ENCODE data around the gene KCNK1.

The KCNK1 gene

DNA sequence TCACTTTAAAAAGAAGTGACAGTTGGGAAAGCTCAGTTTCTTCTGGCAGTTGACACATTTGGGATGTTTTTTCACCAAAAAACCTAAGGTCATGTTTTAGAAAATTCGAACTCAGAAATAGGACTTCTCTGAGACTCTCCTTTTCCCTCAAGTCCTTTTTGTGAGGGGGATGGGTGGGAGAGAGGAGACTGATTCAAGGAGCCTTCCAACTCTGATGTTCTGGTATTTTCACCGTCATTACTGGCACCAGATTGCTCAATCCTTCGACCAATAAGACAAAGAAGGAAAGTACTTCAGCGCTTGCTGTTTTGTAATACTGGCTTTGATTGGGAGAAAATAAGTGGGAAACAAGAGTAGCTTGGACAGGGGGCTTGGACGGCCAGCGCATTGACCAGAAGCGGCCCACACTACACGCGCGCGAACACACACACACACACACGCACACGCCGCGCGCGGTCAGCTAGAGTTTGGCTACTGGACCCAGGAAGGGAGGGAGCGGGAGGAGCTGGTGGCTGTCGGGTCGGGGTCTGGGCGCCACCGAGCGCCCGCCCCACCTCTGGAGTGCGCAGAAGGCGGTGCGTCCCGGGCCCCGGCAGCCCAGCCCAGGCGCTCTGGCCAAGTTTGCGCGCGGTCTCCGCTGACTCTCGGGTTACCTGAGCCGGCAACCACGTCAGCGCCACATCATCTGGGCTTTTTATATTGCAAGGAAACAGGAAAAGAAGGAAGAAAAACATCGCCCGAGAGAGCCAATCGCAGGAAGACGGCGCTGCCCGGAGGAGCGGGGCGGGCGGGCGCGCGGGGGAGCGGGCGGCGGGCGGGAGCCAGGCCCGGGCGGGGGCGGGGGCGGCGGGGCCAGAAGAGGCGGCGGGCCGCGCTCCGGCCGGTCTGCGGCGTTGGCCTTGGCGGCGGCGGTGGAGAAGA, at the start of gene KCNK1:
Gene KCNK1, plus strand, starts transcription at position 855 of the 921 bp plus-strand sequence. Its CDS starts 66 bp downstream, at position 921.
- DNase-seq: no peak
- ATAC-seq: peak; percentile 23

DNA sequence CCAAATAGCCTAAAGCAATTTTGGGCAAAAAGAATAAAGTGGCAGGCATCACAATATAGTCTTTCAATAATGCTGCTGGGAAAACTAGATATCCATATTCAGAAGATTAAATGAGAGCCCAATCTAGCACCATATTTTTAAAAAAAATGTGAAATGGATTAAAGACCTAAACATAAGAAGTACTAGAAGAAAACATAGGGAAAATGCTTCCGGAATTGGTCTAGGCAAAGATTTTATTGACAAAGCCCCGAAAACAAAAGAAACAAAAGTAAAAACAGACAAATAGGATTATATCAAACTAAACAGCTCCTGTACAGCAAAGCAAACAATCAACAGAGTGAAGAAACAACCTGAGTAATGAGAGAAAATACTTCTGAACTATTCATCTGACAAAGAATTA, 48.6 kb upstream of the KCNK1 start:
- ATAC-seq (no peak), DNase-seq (no peak)

GRCh38 chr1:233566886-233567285, 47.0 kb upstream of the KCNK1 start:
- DNase-seq: no peak
- ATAC-seq: no peak

DNA sequence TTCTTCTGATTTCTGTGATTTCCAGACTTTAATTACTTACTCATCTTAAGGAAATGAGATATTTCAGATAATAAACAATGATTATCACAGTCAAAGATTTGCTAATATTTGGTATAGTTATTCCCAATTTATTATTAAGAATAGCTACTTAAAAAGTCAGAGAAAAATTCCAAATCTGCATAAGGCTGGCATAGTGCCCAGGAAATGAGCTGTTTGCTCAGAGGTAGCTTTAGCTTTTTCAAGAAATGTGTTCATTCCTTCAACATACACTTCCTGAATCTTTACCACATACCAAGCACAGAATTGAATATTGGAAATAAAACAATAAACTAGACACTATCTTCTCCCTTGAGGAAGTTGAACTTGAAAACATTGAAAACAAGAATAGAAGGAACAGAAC, 44.3 kb upstream of the KCNK1 start:
- ATAC-seq (no peak), DNase-seq (no peak)

GRCh38 chr1:233570216-233570615, 43.7 kb upstream of the KCNK1 start:
- ATAC-seq (no peak), DNase-seq (no peak)

DNA sequence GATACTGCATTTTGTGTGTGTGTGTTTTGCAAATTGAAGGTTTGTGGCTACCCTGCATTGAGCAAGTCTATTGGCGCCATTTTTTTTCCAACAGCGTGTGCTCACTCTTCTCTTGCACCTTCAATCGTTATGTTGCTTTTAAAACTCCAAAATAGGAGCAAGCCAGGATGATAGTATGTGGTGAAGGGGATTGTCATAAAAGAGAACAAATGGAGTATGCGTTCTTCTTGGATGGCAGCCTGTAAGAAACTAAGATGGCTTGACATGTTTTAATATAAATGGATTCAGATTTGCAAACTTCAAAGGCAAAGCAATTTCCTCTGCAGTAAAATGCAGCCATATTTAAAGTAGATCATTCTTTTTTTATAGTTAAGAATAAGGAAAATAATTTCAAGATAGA, 43.2 kb upstream of the KCNK1 start:
- no peak for ATAC-seq
- no peak for DNase-seq

- ATAC-seq: no peak
These were observed 41.0 kb upstream of the KCNK1 start for GRCh38 chr1:233572896-233573295.

DNA sequence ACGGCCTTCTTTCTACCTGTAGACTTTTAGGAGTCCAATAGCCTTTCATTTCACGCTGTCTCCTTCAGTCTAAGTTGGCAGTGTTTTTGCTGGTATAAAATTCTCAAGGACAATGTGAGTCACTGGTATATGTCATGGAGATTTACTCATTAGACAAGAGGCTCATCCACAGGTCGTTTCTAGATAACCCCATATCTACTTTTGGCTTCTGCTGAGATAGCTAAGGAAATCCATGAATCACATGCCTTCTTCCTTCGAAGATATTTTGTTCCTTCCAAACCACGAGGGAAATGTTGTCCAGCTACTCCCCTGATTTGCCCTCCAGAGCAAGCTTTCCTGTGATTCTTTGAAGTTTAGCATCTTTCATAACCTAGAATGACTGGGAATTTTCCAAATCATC, 38.5 kb upstream of the KCNK1 start:
- ATAC-seq: no peak

More at GRCh38 chr1:233572896-233573295, 41.0 kb upstream of the KCNK1 start:
- DNase-seq: no peak

DNA sequence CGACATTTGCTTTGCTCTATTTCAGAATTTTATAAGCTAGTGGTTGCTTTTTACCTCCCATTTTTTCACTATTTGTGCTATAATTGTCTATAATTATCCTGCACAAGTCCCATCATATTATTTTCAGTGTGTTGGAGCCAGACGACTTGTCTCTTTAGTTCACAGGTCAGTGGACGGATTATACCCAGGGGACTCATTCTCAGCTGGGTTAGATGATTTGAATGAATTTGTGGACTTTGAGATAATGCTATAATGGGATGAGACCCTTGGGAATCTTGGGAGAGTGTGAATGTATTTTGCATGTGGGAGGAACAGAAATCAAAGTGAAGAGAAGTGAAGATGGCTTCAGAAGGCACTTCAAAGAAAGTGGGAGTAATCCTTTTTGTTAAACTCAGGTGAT, 31.5 kb upstream of the KCNK1 start:
- DNase-seq (no peak), ATAC-seq (no peak)

More for the DNA sequence above, 38.5 kb upstream of the KCNK1 start:
- DNase-seq: no peak

- no peak for ATAC-seq
- no peak for DNase-seq
These were observed 29.5 kb upstream of the KCNK1 start for GRCh38 chr1:233584376-233584775.

GRCh38 chr1:233584931-233585330, 29.0 kb upstream of the KCNK1 start:
- no peak for DNase-seq
- ATAC-seq: no peak

DNA sequence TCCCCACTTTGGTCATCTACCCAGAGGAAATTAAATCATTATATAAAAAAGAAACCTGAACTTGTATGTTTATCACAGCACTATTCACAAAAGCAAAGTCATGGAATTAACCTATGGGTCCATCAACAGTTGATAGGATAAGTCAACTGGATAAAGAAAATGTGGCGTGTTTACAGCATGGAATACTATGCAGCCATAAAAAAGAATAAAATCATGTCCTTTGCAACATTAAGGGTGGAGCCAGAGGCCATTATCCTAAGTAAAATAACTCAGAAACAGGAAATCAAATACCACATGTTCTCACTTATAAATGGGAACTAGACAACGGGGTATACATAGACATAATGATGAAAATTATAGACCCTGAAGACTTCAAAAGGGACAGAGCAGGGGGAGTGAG, 27.6 kb upstream of the KCNK1 start:
- ATAC-seq: no peak

DNA sequence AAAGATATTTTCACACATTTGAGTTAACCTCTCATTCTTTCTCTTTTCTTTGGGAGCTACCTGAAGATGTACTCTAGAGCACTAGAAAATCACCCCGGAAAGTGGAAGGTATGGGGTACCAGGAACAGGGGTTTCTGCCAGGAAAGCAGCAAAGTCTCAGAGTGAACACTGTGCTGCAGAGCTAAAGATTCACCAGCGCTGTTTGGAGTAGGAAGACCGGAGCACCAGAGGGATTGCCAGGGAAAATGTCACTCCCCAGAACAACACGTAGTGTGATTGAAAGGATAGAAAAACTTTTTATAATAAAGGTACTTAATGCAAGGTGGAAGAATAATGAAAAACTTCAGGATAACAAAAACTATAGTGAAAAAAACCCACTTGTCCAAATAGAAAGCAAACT, 26.7 kb upstream of the KCNK1 start:
- ATAC-seq: no peak
- no peak for DNase-seq

More for the DNA sequence above, 27.6 kb upstream of the KCNK1 start:
- no peak for DNase-seq

GRCh38 chr1:233587958-233588799, 25.7 kb upstream of the KCNK1 start:
- ATAC-seq: no peak

DNA sequence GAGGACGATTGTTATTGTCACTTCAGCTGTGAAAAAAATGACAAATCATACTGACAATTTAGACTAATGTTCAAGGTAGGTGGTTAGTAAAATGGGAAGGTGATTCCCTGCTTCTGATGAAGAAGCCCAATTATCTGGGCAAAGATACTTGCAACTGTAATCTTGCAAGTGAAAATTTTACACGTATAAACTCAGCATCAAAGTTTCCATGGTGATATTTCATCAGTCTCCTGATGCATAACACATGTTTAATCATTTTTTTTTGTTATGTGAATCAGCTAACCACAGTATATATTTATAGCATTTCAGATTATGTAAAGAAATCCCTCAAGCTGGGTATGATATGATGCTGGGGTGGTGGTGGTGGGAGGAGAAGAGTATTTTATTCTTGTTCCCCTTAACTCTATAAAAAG, 16.4 kb upstream of the KCNK1 start:
- no peak for DNase-seq
- ATAC-seq: peak; percentile 62

More at GRCh38 chr1:233587958-233588799, 25.7 kb upstream of the KCNK1 start:
- no peak for DNase-seq

- ATAC-seq: peak; percentile 61
- DNase-seq: no peak
These were observed 14.9 kb upstream of the KCNK1 start for GRCh38 chr1:233598891-233599541.

GRCh38 chr1:233599542-233600073, 14.3 kb upstream of the KCNK1 start:
- no peak for DNase-seq
- peak; percentile 11 for ATAC-seq

DNA sequence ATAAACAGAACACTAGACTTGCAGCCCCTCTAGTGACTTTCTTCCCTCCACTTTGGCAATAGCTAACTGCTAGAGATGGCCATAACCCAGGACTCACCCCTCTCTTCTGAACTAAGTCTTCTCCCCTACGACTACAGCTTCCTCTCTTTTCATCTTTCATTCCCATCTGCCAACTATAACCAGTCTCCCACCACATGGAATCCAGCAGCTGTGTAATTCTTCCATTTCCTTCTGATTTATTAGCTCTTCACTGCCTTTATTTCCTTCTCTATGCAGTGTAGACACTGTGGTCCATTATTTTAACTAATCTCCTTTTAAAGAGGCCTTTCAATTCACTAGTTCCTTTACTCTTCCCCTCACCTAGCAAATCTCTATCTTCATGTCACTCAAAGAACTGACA, 13.4 kb upstream of the KCNK1 start:
- DNase-seq: no peak
- no peak for ATAC-seq

GRCh38 chr1:233603478-233603877, 10.4 kb upstream of the KCNK1 start:
- ATAC-seq: no peak
- no peak for DNase-seq

DNA sequence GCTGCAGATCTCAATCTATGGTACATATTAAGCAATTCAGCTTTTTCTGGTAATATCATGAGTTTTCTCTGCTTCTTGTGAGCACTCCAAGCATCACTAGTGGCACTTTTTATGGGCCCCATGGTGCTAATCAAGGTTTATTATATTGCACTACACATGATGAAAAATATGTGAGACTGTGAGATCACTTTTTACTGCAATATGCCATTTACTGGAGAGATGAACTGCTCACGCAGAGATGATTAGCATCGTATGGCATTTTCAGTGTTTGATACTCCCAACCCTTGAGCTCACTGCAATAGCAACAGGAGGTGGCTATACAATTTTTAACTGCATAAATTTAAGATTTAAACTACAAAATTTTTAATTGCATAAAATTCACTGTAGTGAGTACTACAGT, 8.7 kb upstream of the KCNK1 start:
- ATAC-seq: no peak

DNA sequence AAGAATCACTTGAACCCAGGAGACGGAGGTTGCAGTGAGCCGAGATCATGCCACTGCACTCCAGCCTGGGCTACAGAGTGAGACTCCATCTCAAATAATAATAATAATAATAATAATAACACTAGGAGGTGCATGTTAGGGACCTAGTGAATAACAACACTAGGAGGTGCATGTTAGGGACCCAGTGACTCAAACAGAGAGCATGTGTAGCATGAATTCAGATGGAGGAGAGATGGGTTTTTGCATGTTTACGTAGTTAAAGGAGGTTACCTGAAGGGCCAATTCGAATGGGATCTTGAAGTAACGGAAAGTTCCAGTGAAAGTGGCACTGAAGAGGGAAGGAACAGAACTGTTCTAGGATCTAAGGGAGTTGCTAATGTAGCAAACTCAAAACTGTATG, 7.1 kb upstream of the KCNK1 start:
- ATAC-seq: no peak
- no peak for DNase-seq

More for the DNA sequence above, 8.7 kb upstream of the KCNK1 start:
- no peak for DNase-seq

All from stimulated activated naive CD8-positive, alpha-beta T cell treated with anti-CD3 and anti-CD28 coated beads, Interleukin-15, Interleukin-2, amounts not matched to agents 100 U/mL and 50 U/mL, for 24 hours (primary cell).